Right lobe of liver (tissue), 4 donors: ENCODE results near the gene BCOR.

Experiments used
- POLR2A ChIP-seq: fragments of 450-650 bp; IDR thresholded peaks from one replicate; pipeline ENCODE4 v1.6.1; 2017; ENCODE audit warnings: antibody characterized with exemption, mild to moderate bottlenecking
- TF ChIP-seq, protein P1 (sequence below), 4 donors: fragments of 200-600 bp in 3 of 4; fragments of 450-650 bp in 1 of 4; IDR thresholded peaks; one replicate each; pipeline versions ENCODE4 v1.5.1 to v1.8.0; 2016 to 2022; ENCODE audit warnings: antibody characterized with exemption in 4 of 4, mild to moderate bottlenecking in 2 of 4
- donor health status: DM: no; HTN: no; CAD: no.
- donor health status: DM: no; HTN: no; CAD: no.
- donor health status: DM: no; HTN: yes; CAD: no.

DNA sequence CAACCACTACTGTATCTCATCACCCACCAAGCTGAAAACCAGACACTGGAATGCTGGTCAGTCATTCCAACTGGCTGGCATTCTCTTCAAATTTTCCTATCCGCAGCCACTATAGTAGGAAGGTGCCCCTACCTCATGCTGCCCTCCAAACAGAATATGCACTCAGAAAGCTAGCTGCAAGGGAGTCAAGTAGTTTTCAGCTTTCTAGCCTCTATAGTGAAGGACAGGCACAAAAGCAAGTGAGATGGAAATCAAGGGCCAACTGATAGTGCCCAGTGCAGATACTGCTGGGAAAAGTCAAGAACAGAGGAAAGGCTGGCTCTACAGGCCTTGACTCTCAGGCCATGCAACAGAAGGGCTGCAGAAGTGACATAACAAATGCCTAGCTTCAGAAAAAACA, 47.2 kb downstream of the BCOR start:
- TF ChIP-seq, protein P1, sequence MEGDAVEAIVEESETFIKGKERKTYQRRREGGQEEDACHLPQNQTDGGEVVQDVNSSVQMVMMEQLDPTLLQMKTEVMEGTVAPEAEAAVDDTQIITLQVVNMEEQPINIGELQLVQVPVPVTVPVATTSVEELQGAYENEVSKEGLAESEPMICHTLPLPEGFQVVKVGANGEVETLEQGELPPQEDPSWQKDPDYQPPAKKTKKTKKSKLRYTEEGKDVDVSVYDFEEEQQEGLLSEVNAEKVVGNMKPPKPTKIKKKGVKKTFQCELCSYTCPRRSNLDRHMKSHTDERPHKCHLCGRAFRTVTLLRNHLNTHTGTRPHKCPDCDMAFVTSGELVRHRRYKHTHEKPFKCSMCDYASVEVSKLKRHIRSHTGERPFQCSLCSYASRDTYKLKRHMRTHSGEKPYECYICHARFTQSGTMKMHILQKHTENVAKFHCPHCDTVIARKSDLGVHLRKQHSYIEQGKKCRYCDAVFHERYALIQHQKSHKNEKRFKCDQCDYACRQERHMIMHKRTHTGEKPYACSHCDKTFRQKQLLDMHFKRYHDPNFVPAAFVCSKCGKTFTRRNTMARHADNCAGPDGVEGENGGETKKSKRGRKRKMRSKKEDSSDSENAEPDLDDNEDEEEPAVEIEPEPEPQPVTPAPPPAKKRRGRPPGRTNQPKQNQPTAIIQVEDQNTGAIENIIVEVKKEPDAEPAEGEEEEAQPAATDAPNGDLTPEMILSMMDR (IDR thresholded peaks at IDR 0.05) = no peak
- TF ChIP-seq POLR2A = no peak
